Right cardiac atrium (tissue), 5 donors: ENCODE data around the gene FPR2. TPM values are rescaled to one million over a fixed set of nuclear protein-coding genes. Genes with fewer than 3 reads are reported as not detected.
A peak's percentile ranks its signal among the peaks of the same experiment; 100 is the strongest.
"Not testable (repeated sequence)": the region's sequence is repeated elsewhere in the genome, so short reads cannot be mapped to it uniquely, and the experiment has no call there.

Experiments used
- ATAC-seq, 2 donors: fragments of 200-7000 bp; cut with Tn5 transposase; one replicate each; pipeline versions ENCODE4 v1.8.0 to v1.9.1; 2020; ENCODE audit warnings: moderate library complexity in 2 of 2, mild to moderate bottlenecking in 1 of 2
- DNase-seq, 3 donors: peaks; one replicate each; pipeline ENCODE4 v3.0.0-alpha.2; 2020
- H3K27ac ChIP-seq: one replicate; pipeline ENCODE4 v1.5.1; 2013; ENCODE audit warnings: mild to moderate bottlenecking, low read length, control low read depth, moderate library complexity
- H3K27me3 ChIP-seq: one replicate; pipeline ENCODE4 v1.6.1; 2013; ENCODE audit not compliant: control insufficient read depth, insufficient read depth
- H3K4me1 ChIP-seq: one replicate; pipeline ENCODE4 v1.6.1; 2013; ENCODE audit warnings: low read length; ENCODE audit not compliant: control insufficient read depth, insufficient read depth
- H3K4me3 ChIP-seq: one replicate; pipeline ENCODE4 v1.5.1; 2013; ENCODE audit warnings: low read length, control low read depth
- H3K9me3 ChIP-seq: one replicate; pipeline ENCODE4 v1.6.1; 2013; ENCODE audit warnings: low read length; ENCODE audit not compliant: control insufficient read depth
- WGBS: extraction: QIAGEN DNeasy Blood & Tissue Kit; methylation state at CpG from one replicate; pipeline ENCODE4 v1.1.7; 2013; 5-methylcytosine and 5-hydroxymethylcytosine counted together
- intact Hi-C, 4 donors: fragments of 100-400 bp; cut with DNase I; formaldehyde crosslinking; loops; one replicate each; pipeline versions ENCODE4 v1.11.0 to v1.14.0; 2022 to 2023
- polyA plus RNA-seq: library from polyadenylated mRNA; stranded (reverse); fragments of 200-250 nt; gene quantifications from one replicate; pipeline ENCODE4 v1.2.3, GENCODE V29; 2013
- total RNA-seq, 4 donors: library from RNA; stranded (reverse); fragmentation: NEBNext Ultra II Directional; extraction: Animal tissue kit (Norgen Biotek cat#: 25700); gene quantifications; one replicate each; pipeline ENCODE4 v1.2.1, GENCODE V29; 2021
- donor health status: healthy with polysubstance abuse.
- donor health status: DM: no; HTN: yes; CAD: no.
- donor health status: DM: no; HTN: no; CAD: no.
- donor health status: DM: no; HTN: yes; CAD: no; lungs with severe emphysema.
- donor health status: DM: yes; HTN: yes; CAD: no.

FPR2 gene
- total and polyA plus RNA-seq, 5 donors, result 0.09 to 1.4 (median 0.91) TPM

DNA sequence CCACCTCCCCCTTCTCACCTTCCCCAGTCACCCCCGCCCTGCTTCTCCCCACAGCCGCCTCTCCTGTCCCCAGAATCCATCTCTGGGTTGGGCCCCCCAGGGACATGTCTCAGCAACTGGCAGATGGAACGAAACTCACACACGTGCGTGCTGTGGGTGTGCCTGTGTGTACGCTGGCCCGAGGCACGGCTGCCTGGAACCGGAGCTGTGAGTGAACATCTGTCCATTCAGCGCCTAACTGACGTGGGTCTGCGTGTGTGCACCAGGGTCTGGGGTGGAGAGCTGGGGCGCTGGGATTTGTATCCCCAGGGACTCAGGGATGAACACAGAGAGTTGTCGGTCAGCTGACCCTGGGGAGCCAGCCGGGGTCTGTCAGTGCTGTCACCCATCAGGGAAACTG is 36.4 kb upstream of the FPR2 start:
- Histone ChIP-seq H3K4me1 (no peaks in the 10 kb centered on the region), H3K4me3 (no peak overlapping the region), H3K27ac (no peak overlapping the region), H3K27me3 (no peaks in the 10 kb centered on the region), H3K9me3 (no peaks in the 10 kb centered on the region)
- peak; percentile 57 to 74 (median 66) for DNase-seq
- WGBS, result 37% methylated on average over 15 of the region's 15 CpGs
- peak; percentile 42 to 51 for ATAC-seq
- intact Hi-C loops, result loop anchor here in 1 of 4 donors (10.0 kb wide), 1 partner anchor 50 kb away; no protein-coding TSS in a partner anchor

DNA sequence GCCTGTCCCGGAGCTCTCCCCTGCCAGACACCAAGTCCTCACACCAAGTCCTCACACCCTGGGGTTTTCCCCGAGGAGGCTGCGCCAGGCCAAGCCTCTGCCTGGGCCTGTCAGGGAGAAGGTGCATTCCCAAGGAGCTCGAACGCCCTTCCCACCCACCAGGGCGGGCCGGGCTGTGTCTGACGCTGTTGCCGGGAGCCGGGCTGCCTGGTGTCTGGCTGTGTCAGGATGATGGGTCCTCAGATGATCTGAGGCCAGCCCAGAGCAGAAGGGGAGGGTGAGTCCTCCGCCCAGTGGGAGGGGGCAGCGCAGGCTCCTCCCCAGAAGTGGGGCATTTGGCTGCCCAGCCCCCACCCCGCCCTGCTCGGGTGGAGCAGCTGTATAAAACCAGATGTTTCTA is 34.9 kb upstream of the FPR2 start:
- Histone ChIP-seq H3K4me1 (no peaks in the 10 kb centered on the region), H3K27ac (no peak overlapping the region), H3K9me3 (no peaks in the 10 kb centered on the region), H3K4me3 (no peak overlapping the region), H3K27me3 (no peaks in the 10 kb centered on the region)
- intact Hi-C loops, result loop anchor here in 1 of 4 donors (10.0 kb wide), 1 partner anchor 49 kb away; no protein-coding TSS in a partner anchor
- DNase-seq (peak; percentile 44 to 86 (median 79)), ATAC-seq (peak; percentile 76 to 80)
- 29% methylated on average over 14 of the region's 14 CpGs for whole genome bisulfite sequencing

- Histone ChIP-seq H3K9me3 (no peaks in the 10 kb centered on the region), H3K4me1 (no peaks in the 10 kb centered on the region), H3K27me3 (no peaks in the 10 kb centered on the region), H3K4me3 (no peak overlapping the region), H3K27ac (no peak overlapping the region)
- ATAC-seq (no peak), DNase-seq (no peak)
- intact Hi-C loops, result loop anchor here in 1 of 4 donors (10.0 kb wide), 1 partner anchor 47 kb away; no protein-coding TSS in a partner anchor
- 78% methylated on average over 7 of the region's 7 CpGs for WGBS
Observed at GRCh38 chr19:51727349-51727880, 33.6 kb upstream of the FPR2 start.

- H3K27me3 ChIP-seq, result no peaks in the 10 kb centered on the region
- H3K9me3 ChIP-seq, result no peaks in the 10 kb centered on the region
- H3K4me1 ChIP-seq, result no peaks in the 10 kb centered on the region
- H3K27ac ChIP-seq, result no peak overlapping the region
- no peak overlapping the region for H3K4me3 ChIP-seq
- intact Hi-C loops, result loop anchor here in 1 of 4 donors (10.0 kb wide), 1 partner anchor 45 kb away; no protein-coding TSS in a partner anchor
- 58% methylated on average over 2 of the region's 2 CpGs for WGBS
- ATAC-seq (no peak), DNase-seq (no peak)
Observed at GRCh38 chr19:51729781-51730180, 31.2 kb upstream of the FPR2 start.

DNA sequence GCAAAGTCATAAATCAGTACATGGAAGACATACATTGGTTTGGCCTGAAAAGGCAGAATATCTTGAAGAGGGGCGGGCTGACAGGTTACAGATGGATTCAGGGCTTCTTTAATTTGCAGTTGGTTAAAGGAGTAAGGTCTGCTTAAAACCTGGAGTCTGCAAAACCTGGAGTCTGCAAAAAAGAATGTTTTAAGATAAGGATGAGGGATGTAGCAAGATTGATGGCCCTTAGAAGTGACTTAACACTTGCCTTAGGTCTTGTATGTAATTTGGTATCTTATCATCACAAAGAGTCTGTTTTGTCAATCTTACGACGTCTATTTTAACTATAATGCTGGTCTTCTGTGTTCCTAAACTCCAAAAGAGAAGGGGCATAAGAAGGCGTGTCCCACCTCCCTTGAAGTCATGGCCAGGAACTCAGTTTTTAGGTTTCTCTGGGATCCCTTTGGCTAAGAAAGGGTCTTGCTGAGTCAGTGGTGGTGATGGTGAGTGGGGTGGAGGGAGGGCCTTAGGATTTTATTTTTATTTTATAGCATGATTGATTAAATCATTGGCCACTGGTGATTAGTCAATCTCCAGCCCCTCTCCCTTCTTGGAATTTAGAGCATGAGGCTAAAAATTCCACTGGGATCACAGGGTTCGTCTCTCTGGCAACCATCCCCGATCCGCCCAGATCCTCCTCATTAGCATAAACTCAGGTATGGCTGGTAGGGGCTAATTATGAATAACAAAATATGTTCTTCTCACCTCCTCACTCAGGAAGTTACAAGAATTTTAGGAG is 27.0 kb upstream of the FPR2 start:
- no peak for DNase-seq
- Histone ChIP-seq H3K27me3 (peaks cover 2% of the 10 kb centered on the region), H3K27ac (no peak overlapping the region), H3K4me3 (no peak overlapping the region), H3K9me3 (no peaks in the 10 kb centered on the region), H3K4me1 (no peaks in the 10 kb centered on the region)
- 48% methylated on average over 7 of the region's 7 CpGs for WGBS
- no peak for ATAC-seq
- intact Hi-C loops, result no loop called here

DNA sequence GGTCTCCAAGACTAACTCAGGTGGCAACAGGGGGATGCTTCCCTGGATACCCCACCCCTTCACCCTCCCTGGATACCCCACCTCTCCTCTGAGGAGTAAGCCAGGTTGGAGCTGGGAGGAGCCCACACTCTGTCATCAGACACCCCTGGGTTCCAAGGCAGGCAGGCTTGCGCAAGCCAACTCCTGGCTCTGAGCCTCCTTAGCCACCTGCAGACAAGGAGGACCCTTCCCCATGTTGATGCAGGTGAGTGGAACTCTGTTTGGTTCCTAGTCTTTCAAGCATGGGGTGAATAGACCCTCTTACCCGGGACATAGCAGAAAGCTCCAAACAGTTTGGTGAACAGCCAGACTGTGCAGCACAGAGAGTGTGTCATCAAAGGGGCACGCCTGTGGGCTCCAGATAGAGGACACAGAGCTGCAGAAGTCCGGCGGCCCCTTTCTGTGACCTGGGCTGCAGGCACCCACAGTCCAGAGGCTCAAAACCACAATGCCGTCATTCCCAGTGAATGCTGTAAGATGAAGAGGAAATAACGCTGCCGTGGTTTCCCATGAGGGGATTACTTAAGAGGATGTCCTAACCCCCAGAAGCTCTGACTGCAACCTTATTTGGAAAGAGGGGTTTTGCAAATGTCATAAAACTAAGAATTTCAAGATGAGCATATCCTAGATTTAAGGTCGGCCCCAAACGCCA is 25.1 kb upstream of the FPR2 start:
- ATAC-seq, result peak; percentile 64 to 86
- 57% methylated on average over 10 of the region's 10 CpGs for WGBS
- peak; percentile 51 to 73 (median 71) for DNase-seq
- intact Hi-C loops, result no loop called here
- Histone ChIP-seq H3K27me3 (peaks cover 2% of the 10 kb centered on the region), H3K4me1 (no peaks in the 10 kb centered on the region), H3K27ac (no peak overlapping the region), H3K4me3 (no peak overlapping the region), H3K9me3 (no peaks in the 10 kb centered on the region)

GRCh38 chr19:51737389-51737788 is 23.6 kb upstream of the FPR2 start:
- Histone ChIP-seq H3K27ac (no peak overlapping the region), H3K9me3 (no peaks in the 10 kb centered on the region), H3K4me1 (no peaks in the 10 kb centered on the region), H3K4me3 (no peak overlapping the region), H3K27me3 (peaks cover 2% of the 10 kb centered on the region)
- intact Hi-C loops, result no loop called here
- no peak for ATAC-seq
- DNase-seq, result no peak
- WGBS, result 97% methylated on average over 3 of the region's 3 CpGs

GRCh38 chr19:51737924-51738323 is 23.1 kb upstream of the FPR2 start:
- H3K9me3 ChIP-seq, result no peaks in the 10 kb centered on the region
- H3K4me3 ChIP-seq, result no peak overlapping the region
- ATAC-seq (no peak), DNase-seq (no peak)
- H3K27ac ChIP-seq, result no peak overlapping the region
- H3K4me1 ChIP-seq, result no peaks in the 10 kb centered on the region
- 64% methylated on average over 2 of the region's 2 CpGs for WGBS
- H3K27me3 ChIP-seq, result peaks cover 2% of the 10 kb centered on the region
- intact Hi-C loops, result no loop called here

- intact Hi-C loops, H3K27me3 ChIP-seq, H3K4me1 ChIP-seq, DNase-seq, H3K4me3 ChIP-seq, H3K27ac ChIP-seq, ATAC-seq, H3K9me3 ChIP-seq: not testable (repeated sequence)
- 84% methylated on average over 10 of the region's 10 CpGs for WGBS
Observed at GRCh38 chr19:51738523-51738922, 22.5 kb upstream of the FPR2 start.

DNA sequence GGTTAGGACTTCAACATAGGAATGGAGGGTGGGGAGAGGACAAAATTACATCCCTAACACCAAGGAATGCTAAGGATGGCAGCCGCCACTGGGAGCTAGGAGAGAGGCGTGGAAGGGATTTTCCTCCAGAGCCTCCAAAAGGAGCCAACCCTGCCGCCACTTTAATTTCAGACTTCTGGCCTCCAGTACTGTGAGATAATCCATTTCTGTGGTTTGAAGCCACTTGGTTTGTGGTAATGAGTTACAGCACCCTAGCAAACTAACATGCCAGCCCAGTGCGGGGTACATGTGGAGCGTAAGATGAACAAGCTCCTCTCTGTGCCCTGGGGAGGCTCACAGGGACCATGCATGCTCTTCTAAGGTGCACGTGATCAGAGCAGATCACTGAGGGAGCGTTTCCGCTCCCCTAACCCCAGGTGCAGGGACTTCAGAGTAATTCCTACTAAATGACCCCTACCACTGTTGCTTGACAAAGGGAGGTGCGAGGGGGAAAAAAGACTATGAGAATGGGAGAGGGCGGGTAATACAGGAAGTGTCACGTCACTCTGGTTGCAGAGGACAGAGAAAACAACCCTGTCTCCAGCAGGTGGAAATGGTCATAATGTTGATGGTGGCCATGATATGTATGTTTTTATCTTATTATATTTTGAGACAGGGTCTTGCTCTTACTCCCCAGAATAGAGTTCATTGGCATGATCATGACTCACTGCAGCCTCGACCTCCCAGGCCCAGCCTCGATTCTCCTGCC is 21.3 kb upstream of the FPR2 start:
- H3K4me1 ChIP-seq, result no peaks in the 10 kb centered on the region
- no peak overlapping the region for H3K4me3 ChIP-seq
- intact Hi-C loops, result no loop called here
- no peak overlapping the region for H3K27ac ChIP-seq
- WGBS, result 74% methylated on average over 13 of the region's 13 CpGs
- ATAC-seq (no peak), DNase-seq (no peak)
- H3K27me3 ChIP-seq, result peaks cover 2% of the 10 kb centered on the region
- H3K9me3 ChIP-seq, result no peaks in the 10 kb centered on the region
